NCI-H748 (cell line): Measurements from ENCODE around the gene SMURF1.
"Not testable (repeated sequence)": the region's sequence is repeated elsewhere in the genome, so short reads cannot be mapped to it uniquely, and the experiment has no call there.

Source experiments
- DNase-seq: peaks from one replicate; lab custom pipeline; 2025; ENCODE audit not compliant: unreplicated experiment; lab: John Stamatoyannopoulos, UW

Gene SMURF1

DNA sequence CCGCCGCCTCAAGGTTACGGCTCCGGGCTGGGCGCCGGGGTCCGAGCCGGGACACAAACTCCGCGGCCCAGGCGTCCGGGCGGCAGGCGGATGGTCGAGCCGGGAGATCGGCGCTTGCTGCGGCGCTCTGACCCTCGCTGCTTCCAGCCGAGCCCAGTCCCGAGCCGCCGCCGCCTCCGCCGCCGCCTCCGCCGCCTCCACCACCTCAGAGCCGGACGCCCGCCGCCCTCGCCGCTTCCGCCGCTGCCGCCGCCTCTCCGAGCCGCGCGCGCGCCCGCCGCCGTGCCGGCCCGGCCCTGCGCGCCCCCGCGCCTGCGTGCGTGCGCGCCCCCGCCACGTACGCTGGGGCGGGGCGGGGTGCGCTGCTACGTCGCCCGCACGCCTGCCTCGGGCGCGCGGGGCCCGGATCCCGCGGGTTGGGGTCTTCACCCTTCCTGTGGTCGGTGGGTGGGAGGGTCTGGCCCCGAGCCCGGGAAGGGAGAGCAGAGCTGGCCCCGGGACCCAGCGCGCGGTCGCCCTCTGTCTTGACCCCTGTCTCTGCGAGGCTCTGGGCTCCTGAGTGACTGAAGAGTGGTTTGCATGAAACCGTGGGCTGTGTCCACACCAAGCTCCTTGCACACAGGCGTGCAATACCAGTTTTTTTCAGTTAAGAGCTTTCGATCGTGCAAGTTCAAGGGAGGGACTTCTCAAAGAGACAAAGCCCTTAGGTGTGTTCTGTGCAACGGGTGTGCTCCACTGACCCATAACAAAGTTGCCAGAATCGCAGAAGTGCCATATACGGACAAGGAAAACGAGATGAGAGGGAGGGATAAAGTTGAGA lies at the start of gene SMURF1:
Gene SMURF1, minus strand, starts transcription at position 256 of the 820 bp plus-strand sequence. CDS start 328 bp downstream, outside the sequence.
- DNase-seq: peak; percentile 83

DNA sequence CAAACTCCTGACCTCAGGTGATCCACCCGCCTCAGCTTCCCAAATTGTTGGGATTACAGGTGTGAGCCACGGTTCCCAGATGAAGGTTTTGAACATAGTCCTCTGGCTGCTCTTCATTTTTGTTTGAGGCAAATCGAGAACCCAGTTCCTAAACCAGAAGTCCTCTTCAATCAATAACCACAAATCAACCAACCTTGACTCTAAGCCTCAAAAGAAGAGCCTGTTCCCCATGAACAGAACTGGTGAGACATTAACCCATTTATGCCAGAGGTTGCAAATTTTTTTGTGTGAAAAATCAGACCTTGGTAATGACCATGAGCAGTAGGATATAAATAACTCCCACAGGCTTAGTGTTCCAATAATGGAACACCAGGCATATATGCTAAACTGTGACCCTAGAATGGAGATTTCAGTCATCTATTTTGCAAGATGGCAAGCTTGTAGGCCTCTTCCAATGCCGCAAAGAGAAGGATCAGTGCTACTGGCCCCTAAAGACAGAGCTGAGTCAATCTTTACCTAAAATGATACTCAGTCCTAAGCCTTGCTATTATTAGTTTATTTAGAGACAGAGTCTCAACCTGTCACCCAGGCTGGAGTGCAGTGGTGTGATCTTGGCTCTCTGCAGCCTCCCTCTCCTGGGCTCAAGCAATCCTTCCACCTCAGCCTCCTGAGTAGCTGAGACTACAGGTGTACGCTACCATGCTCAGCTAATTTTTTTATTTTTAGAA lies 48.1 kb upstream of the SMURF1 start:
- DNase-seq: no peak

DNA sequence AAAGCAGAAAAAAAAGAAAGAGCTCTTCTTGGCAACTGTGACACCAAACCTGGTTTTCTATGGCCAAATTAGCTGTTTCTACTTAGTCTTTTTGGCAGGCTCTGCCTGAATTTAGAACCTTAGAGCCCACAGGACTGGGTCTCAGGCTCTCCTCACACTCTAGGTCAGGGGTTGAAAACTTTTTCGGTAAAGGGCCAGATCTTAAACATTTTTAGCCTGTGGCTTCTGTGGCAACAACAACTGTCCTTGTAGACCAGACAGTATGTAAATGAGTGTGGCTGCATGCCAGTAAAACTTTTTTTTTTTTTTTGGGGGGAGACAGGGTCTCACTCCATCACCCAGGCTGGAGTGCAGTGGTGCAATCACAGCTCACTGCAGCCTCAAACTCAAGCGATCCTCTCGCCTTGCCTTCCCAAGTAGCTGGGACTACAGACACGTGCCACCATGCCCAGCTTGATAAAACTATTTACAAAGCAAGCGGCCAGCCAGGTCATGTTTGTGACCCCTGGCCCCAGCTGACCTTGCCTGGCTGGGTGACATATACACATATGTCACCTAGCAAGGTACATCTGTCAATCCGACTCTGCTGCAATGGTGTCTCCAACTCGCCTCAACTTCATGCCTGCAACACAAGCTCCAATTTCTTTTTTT lies 46.6 kb upstream of the SMURF1 start:
- DNase-seq: no peak

DNA sequence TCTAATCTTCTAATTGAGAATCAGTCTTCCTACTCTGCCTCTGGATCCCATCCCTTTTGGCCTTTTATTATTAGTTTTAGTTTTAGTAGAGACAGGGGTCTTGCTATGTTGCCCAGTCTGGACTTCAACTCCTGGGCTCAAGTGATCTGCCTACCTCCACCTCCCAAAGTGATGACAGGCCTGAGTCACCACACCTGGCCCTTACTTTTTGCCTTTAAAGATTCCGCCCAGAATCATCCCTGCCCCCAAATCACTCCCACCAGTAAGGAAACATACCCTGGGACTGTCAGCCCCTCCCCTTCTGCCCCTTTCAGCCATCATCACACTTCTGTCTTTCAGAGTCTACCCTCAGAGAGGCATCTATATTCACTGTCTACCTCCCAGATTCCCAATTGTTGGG lies 45.3 kb upstream of the SMURF1 start:
- no peak for DNase-seq

DNA sequence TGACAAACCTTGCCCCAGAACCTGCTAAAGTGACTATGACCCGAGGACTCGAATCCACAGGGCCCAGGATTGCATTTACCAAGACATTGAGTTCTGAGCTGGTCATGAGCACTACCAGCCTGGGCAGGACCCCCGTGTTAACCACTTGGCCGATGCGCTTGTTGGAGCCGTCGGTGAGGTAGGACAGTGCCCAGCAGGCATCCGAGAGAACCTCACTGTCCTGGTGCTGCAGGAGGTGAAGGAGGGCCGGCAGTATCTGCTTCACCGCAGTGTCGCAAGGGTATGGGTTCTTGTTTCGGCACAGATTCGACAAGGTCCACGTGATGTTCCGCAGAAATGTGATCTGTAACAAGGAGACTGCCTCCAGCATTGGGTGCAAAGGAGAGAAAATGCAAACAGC lies 44.3 kb upstream of the SMURF1 start:
- no peak for DNase-seq

DNA sequence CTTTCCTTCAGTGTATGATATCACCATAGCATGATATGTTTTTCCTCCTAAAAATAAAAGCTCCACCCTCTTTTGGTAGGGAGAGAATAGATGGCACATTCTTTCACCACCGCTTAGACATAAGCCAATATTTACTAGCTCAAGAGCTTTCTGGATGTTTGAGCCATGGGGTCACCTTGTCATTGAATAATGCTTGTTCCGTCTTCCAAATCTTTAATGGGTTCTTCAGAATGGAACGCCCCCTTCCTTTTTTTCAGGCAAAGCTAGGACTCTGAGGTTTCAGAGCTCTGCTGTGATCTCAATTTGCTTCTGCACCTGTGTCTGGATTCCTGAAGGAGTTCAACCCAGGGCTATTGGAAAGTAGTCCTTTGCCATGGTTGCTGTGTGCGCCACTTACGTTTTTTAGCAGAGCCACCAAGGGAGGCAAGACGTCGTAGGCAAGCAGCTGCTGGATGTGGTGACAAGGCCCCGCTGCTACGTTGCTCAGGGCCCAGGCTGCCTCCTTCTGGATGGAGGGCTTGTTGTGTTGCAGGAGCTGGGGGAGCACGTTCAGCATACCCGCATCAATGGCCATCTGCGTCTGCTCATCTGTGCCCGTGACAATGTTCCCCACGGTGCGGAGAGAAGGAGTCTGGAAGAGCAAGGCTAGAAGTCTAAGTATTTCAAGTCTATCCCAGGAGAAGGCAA lies 40.8 kb upstream of the SMURF1 start:
- DNase-seq: no peak

DNA sequence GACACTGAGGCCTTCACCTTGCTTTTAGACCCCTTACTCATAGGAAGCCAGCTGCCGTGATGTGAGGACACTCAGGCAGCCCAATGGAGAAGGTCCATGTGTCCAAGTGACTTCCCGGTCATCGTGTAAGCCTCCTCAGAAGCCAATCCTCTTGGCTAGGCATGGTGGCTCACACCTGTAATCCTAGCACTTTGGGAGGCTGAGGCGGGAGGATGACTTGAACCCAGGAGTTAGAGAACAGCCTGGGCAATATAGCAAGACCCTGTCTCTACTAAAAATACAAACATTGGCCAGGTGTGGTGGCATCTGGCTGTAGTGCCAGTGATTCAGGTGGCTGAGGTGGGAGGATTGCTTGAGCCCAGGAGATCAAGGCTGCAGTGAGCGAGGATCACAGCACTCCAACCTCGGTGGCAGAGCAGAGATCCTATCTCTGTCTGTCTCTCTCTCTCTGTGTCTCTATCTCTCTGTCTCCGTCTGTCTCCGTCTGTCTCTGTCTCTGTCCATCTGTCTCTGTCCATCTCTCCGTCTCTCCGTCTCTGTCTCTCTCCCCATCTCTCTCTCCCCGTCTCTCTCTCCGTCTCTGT lies 36.3 kb upstream of the SMURF1 start:
- DNase-seq: no peak

DNA sequence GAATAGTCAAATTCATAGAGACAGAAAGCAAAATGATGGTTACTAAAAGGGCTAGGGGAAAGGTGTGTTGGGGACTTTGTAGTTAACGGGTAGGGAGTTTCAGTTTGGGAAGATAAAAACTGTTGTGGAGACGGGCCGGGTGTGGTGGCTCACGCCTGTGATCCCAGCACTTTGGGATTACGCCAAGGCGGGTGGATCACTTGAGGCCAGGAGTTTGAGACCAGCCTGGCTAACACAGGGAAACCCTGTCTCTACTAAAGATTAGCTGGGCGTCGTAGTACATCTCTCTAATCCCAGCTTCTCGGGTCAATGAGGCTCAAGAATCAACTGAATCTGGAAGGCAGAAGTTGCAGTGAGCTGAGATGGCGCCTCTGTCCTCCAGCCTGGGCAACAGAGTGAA lies 33.3 kb upstream of the SMURF1 start:
- no peak for DNase-seq

DNA sequence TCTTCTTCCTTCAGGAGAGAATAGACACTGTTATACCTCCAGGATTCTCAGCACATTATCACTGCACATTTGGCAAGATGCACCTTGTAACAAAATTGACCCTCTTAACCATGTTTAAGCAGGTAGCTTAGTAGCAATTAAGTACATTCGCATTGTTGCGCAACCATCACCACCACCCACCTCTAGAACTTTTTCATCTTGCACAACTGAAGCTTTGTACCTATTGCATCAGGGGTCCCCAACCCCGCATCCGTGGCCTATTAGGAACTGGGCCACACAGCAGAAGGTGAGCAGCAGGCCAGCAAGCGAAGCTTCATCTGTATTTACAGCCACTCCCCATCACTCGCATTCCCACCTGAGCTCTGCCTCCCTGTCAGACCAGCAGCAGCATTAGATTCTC lies 29.9 kb upstream of the SMURF1 start:
- DNase-seq: no peak

DNA sequence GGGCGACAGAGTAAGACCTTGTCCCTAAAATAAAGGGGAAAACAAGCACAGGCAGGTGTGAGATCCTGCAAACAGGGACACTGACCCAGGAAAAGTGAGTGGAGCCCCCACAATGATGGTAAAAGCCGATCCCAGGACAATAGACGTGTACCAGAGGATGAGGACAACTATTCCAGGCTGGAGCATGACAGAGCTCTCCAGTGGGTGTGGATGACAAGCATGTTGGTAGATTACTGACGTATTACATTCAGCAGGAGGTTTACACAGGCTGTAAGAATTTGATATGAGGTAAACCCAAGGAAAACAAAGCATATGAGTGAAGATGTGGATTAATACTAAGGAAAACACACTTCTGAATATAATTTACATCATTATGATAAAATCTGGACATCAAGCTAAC lies 27.8 kb upstream of the SMURF1 start:
- no peak for DNase-seq

DNA sequence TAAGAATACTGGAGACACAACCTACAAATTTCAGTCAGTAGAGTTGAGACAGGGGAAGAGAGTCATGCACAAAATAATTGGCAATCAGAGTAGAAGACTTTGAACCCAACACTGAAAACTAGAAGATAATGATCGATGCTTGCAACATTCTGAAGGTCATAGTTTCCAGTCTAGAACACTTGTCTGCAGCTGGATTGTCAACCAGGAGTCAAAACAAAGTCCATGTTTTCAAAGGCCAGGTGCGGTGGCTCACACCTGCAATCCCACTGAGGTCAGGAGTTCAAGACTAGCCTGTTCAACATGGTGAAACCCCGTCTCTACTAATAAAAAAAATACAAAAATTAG lies 26.8 kb upstream of the SMURF1 start:
- DNase-seq: no peak

DNA sequence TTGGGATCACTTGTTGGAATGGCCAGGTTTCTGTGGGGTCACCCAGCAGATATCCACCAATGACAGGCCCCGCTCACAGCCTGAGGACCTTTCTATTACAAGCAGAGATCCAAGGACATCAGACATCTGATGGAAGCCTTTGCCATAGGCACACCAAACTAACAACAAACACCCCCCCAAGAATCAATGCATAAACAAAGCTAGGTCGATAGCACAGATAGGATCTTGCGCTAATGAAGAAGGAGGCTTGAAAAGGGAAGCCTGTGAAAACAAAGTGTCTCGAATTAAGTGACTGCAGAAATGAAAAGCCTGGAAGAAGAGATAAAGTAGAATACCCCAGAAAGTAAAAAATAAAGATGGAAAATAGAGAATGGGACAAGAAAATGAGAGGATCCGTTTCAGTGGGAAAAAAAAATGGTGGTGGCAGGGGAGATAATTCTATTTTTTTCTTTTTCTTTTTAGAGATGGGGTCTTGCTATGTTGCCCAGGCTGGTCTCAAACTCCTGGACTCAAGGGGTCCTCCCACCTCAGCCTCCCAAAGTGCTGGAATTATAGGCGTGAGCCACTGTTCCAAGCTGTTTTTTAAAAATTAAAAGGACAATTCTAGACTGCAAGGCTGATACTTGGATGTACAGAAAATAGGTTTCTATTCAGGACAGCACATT lies 26.3 kb upstream of the SMURF1 start:
- DNase-seq: no peak

DNA sequence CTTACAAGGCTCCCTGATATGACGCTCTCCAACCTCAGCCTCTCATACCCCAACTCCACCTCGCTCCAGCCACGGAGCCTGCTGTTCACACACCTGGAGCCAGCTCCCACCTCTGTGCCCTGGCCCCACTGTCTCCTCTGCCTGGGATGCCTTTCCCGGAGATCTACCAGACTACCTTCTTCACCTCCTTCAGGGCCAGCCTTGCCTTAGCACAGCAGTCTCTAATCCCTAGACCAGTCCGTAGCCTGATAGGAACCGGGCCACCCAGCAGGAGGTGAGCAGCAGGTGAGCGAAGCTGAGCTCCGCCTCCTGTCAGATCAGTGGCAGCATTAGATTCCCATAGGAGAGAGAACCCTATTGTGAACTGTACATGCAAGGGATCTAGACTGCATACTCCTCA lies 23.2 kb upstream of the SMURF1 start:
- DNase-seq: no peak

DNA sequence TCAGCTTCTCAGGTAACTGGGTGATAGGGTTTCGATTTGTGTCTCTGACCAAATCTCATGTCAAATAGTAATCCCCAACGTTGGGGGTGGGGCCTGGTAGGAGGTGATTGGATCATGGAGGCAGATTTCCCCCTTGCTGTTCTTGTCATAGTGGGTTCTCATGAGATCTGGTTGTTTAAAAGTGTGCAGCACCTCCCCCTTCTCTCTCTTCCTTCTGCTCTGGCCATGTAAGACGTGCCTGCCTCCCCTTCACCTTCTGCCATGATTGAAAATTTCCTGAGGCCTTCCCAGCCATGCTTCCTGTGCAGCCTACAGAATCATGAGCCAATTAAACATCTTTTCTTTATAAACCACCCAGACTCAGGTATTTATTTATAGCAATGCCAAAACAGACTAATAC lies 21.9 kb upstream of the SMURF1 start:
- DNase-seq: no peak

DNA sequence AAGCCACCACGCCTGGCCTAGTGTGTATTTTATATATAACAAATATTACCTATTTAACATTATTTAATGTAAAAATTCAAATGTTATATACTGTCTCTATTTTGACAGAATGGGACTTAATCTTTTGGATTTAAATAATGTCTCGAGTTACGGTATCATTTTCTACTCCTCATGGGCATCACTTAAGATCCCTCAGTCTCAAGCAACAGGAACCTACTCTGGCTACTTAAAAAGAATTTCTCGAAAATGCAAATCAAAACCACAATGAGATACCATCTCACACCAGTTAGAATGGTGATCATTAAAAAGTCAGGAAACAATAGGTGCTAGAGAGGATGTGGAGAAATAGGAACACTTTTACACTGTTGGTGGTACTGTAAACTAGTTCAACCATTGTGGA lies 19.8 kb upstream of the SMURF1 start:
- not testable (repeated sequence) for DNase-seq

DNA sequence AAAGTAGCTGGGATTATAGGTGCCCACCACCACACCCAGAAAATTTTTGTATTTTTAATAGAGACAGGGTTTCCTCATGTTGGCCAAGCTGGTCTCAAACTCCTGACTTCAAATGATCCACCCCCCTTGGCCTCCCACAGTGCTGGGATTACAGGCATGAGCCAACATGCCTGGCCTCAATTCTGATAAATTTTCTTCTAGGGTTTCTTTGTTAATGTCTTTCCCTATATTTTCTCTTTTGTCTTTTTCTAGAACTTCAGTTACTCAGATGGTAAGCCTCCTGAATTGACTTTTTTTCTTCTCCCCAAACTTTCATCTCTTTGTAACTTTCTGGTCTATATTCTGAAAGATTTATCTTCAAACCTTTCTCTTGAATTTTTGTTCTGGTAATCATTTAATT lies 12.7 kb upstream of the SMURF1 start:
- no peak for DNase-seq

DNA sequence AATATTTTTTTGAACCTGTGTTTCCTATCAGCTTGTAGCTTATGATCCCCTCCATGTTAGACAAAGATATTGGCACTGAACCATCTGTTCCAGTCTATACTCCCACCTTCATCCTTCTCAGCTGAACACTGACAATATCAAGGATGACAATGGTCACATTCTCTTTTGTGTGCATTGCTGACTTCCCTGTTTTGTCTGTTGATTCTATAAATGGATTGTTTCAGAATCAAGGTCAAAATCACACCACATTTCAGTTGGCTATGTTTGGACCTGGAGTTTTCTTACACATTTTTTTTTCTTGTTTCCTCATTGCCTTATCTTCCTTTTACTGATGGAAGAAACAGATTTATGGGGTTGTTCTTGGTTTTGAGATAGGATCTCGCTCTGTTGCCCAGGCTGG lies 11.3 kb upstream of the SMURF1 start:
- no peak for DNase-seq

DNA sequence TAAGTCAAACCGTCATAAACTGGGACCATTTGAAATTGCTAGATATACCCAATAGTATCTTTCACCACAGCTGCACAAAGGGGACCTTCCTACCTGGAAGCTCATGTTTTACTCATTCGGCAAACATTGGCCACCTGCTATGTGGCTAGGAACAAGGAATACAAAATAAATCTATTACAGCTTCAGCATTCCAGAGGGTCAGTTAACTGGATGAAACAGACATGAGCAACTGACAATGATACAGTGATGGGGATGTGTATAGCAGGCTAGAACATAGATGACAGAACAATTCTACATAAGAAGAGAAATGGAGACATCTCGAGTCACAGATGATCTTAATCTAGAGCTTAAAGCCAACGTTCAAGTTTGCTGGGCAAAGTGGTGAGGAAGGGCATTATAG lies 3.1 kb upstream of the SMURF1 start:
- DNase-seq: no peak

DNA sequence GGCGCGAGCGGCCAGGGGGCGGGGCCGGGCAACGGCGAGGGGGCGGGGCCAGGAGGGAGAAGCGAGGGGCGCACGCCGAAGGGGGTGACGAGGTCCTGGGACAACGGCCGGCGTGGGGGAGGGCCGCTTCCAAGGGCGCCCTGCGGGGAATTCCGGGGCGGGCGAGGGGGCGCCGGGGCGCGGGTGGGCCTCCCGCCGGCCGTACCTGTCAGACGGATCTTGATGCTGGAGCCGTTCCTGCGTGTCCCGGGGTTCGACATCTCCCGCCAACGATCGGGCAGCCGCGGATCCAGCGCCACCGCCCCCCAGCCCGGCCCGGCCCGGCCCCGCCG lies 421 bp downstream of the SMURF1 start:
- DNase-seq: no peak

DNA sequence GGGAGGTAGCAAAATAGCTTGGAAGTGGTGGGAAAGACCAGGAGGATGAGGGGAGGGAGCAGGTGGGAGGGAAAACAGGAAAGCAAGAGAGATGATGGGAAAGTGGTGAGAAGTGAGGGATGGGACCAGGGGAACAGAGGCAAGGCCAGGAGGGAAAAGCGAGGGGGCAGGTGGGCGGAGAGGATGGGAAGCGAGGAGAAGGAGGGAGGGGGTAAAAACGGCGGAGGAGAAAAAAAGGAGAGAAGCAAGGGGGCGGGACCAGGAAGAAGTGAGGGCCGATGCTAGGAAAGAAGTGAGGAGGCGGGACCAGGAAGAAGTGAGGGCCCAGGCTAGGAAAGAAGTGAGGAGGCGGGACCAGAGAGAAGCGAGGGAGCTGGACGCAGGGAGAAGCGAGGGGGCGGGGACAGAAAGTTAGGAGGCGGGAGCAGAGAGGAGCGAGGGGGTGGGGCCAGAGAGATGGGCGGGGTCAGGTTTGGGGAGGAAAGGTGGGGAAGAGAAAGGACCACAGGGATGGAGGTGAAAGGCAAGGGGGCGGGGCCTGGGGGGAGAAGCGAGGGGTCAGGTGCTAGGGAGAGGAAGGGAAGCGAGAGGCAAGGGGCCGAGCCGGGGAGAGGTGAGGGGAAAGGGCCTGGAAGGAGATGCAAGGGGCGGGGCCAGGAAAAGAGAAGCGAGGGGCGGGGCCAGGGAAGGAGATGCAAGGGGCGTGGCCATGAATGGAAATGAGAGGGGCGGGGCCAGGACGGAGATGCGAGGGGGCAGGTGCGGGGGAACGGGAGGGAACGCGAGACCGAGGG lies 984 bp downstream of the SMURF1 start:
- DNase-seq: peak; percentile 96
